ENCODE results near the gene TNFRSF4.
"Not testable (repeated sequence)": the region's sequence is repeated elsewhere in the genome, so short reads cannot be mapped to it uniquely, and the experiment has no call there.

TNFRSF4 gene

GRCh38 chr1:1199961-1200875, 13.7 kb downstream of the TNFRSF4 start:
- DNase-seq: no peak

DNA sequence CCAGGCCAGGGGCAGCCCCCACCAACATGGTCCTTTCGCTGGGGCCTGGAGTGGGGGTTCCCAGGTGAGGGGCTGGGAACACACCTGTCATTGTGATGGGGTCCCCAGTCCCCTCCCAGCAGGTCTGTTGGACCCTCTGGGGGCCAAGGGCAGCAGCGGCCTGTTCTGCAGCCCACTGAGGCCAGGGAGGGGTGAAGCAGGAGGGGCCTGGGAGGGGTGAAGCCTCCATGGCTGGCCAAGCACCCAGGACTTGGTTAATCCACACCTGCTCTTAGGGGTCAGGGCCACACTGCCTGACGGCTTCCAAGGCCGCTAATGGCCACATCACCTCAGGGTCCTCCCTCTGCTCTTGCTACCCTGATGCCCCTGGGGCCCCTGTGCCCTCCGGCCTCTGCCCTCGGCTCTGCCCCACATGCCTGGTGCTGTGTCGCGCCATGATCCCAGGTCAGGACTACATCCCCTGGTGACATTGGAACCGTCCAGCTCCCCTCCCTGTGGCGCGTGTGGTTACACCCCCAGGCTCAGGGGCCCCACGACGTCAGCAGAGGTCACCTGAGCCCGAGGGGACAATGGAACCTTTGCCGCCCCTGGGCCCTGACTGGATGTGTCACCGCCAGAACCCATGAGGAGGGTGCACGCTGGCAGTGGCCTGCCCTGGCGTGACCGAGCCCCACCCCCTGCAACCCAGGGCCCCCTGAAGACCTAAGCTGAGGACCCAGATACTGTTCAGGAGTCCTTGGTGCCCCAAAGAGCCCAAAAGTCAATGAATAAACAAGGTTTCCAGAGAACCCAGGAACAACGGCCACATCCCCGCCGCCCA, 14.6 kb downstream of the TNFRSF4 start:
- DNase-seq: no peak

- DNase-seq: no peak
Observed at GRCh38 chr1:1198423-1199140, 15.4 kb downstream of the TNFRSF4 start.

- DNase-seq: no peak
Observed at GRCh38 chr1:1197551-1198422, 16.2 kb downstream of the TNFRSF4 start.

DNA sequence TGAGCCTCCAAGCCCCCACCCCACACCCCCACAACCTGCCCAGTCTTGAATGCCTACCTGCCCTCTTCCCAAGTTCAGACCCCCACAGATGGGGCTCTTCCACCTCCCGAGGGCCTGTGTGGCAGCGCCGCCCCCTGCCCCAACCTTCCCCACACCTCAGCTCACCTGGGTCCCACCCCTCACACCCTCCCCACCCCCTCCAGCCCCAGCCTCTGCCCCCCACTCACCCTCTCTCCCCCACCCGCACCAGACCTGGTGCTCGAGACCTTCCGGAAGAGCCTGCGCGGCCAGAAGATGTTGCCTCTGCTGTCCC, 16.8 kb downstream of the TNFRSF4 start:
- DNase-seq: no peak

DNA sequence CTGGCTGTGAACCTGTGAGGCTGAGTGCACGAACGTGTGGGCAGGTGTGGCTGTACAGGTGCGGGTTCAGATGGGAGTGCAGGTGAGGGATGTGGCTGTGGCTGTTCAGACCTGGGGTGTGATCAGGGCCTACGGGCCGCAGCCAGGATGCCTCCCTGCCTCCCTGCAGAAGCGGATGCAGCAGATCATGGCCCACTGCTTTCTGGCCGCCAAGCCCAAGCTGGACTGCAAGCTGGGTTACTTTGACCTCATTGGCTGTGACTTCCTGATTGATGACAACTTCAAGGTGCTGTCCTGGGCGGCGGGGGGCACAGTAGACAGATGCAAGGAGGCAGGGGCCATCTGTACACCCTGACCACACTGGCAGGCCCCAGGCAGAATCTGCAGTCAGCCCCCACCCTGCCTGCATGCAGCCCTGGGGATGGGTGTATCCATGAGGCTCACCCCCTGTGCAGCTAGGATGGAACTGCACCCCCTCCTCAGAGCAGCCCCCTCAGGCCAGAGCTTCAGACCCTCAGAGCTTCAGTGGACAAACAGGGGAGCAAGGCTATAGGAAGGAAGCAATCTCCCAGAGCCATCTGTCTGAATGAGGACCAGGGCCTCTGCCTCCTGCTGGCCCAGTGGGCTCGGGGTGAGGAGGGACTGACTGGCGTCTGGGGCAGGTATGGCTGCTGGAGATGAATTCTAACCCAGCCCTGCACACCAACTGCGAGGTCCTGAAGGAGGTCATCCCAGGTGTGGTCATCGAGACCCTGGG, 17.3 kb downstream of the TNFRSF4 start:
- no peak for DNase-seq

DNA sequence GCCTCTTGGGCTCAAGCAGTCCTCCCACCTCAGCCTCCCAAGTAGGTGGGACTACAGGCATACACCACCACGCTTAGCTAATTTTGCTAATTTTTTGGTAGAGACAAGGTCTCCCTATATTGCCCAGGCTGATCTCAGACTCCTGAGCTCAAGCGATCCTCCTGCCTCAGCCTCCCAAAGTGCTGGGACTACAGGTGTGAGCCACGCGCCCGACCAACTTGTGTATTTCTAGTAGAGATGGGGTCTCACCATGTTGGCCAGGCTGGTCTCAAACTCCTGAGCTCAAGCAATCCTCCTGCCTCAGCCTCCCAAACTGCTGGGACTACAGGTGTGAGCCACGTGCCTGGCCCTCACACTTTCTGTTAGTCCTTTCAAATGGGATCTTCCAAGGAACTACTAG, 18.2 kb downstream of the TNFRSF4 start:
- not testable (repeated sequence) for DNase-seq

- no peak for DNase-seq
Observed at GRCh38 chr1:1194723-1195122, 19.2 kb downstream of the TNFRSF4 start.

- DNase-seq: no peak
Observed at GRCh38 chr1:1191734-1192133, 22.2 kb downstream of the TNFRSF4 start.

DNA sequence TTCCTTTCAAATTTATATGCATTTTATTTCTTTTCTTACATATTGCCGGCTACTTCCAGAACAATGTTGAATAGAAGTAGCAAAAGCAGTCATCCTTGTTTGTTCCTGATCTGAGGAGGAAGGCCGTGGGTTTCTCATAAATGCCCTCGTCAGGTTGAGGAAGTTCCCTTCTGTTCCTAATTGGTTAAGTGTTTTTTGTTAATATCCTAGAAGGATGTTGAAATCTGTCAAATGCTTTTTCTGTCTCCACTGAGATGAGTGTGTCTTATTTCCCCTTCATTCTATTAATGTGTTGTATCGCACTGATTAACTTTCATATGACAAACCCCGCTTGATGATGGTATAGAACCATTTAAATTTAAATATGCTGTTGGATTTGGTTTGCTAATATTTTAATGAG, 24.8 kb downstream of the TNFRSF4 start:
- no peak for DNase-seq

GRCh38 chr1:1187938-1188337, 26.0 kb downstream of the TNFRSF4 start:
- DNase-seq: no peak

GRCh38 chr1:1185101-1185765, 28.7 kb downstream of the TNFRSF4 start:
- no peak for DNase-seq

DNA sequence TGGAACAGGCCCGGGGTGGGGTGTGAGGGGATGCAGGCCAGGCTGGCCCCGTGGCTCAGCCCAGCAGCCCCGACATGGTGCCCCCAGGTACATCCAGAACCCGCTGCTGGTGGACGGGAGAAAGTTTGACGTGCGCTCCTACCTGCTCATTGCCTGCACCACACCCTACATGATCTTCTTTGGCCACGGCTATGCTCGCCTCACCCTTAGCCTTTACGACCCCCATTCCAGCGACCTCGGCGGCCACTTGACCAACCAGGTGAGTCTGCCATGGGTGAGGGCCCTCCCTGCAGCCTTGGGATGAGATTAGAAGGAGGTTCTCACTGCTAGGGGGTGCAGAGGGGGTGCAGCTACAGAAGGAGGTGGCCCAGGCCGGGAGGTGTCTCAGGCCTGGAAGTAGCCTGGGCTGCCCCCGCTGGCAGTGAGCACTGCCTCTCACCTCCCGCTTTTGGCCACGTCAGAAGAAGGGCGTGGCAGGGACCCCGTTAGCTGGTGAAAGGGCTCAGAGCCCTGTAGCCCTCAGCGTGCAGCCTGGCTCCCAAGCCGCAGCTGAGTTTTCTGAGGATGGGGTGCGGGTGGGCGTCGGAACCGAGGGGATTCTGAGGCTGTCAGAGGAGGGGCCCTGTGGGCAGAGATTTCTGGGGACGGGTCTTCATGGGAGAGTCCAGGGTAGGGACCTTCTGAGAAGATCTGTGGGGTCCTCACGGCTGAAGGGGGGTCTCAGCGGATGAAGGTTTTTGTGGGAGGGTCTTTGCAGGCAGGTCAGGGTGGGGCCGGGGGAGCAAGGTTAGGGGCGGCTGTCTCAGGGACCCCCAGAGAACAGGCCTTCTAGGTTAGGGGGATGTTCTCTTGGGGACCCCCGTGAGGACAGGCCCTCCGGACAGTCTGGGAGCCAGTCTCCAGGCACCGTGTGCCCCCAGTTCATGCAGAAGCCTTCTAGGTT, 29.8 kb downstream of the TNFRSF4 start:
- DNase-seq: no peak

DNA sequence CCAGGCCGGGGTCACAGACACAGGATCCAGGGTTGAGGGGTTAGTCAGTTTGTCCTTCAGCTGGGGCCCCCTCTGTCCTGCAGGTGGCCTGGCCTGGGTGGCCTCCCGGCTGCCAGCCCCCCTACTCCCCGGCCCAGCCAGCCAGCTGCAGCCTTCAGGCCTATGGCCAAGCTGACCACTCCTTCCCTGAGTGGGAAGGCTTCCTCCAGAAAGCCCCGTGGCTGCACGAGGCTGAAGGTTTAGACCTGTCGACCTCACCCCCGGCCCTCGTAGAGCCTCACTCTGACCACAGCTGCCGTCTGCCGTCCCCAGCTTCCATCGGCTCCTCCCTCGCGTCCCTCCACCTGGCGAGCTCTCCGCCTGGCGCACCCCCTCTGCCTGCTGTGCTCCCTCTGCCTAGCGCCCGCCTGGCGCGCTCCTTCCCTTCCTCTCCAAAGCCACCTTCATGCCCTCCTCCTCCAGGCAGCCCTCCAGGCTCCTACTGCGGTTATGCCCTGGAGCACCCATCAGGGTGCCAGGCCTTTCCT, 30.7 kb downstream of the TNFRSF4 start:
- no peak for DNase-seq

DNA sequence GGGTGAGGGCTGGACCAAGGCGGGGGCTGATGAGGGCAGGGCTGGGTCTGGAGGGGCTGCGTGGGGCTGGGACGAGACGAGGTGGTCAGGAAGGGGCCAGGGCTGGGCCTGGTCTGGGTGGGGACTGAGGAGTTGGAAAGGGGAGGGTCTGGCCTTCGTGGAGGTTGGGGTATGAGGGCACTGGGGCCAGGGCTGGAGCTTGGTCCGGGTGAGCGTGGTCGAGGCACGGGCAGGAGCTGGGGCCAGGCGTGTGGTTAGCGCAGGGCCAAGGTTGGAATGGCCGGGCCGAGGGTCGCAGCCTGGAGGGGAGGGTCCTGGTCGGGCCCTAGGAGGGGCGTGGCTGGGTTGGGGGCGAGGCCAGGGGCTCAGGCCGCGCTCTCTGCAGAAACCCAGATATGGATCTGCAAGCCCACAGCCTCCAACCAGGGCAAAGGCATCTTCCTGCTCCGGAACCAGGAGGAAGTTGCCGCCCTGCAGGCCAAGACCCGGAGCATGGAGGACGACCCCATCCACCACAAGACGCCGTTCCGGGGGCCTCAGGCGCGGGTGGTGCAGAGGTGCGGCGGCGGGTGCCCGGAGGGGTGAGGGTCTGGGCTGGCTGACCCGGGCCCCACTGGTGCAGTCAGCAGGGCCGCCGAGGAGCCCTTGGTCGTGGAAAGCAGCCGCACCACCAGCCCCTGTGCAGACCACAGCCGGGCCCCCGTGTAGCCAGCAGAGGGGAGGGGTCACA, 31.3 kb downstream of the TNFRSF4 start:
- DNase-seq: no peak

- no peak for DNase-seq
Observed at GRCh38 chr1:1181938-1182410, 32.0 kb downstream of the TNFRSF4 start.

DNA sequence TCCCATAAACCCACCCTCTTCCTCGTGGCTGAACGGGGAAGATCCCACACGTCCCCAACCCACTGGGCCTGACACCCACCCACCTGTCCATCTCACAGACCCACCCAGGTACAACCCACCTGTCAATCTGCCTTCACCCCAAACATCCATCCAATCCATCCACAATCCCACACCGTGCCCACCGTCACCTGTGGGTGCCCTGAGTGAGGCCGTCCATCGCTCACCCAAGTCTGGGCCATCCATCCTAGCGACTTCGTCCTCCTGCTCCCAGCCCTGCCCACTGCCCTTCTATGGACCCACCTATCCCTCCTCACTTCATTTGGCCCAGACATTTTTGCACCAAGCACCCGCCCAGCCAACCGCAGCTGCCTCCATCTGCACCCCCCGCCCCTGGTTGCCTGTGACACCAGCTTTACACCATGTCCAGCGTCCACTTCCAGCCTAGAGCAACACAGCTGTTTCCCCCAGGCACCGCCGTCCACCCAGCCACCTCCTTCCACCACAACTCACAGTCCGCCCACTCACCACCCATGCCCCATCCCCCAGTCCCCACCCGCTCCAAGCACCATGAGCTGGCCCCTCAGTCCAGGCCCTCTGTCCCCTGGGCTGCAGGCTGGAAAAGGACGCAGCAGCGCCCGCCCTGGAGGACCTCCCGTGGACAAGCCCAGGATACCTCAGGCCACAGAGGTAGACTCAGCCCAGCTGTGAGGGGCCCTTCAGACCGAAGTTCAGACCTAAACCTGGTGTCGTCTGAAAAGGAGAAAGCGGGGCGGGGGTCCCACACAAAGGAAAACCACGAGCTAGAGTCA, 32.6 kb downstream of the TNFRSF4 start:
- no peak for DNase-seq

Data from NCI-H1694 (cell line).